Measurements from ENCODE around the gene MTIF3.
A peak's percentile ranks its signal among the peaks of the same experiment; 100 is the strongest.
"Not testable (repeated sequence)": the region's sequence is repeated elsewhere in the genome, so short reads cannot be mapped to it uniquely, and the experiment has no call there.

Gene MTIF3

DNA sequence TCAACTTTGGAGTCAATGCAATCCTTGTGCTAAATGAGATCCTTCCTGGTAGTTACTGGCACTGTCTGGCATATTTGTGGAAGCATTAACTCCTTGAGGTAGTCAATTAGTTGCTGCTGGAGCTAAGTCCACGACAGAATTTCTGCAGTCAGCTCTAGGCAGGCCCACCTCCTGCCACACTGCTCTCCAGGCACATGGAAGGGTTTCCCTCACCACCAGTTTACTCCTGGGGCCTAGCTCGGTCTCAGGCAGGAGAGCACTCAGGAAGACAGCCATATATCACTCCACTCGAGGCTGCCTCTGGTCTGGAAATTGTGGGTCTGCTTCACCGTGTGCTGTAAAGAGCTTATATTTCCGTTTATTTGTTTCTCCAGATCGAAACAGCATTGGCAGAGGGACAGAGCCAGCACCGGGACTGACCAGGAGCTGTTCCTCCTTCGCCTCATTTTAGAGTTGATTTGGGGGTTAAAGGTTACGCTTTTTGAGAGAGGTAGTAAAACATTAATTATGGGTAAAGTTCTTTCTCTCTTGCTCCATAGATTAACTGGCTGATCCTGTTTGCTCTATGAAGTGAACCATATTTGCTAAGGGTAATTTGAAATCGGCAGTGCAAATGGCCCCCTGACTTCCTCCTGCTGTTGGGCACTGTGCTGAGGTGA, 46.5 kb downstream of the MTIF3 start:
- peaks cover 8 to 10% of the 10 kb centered on the region in 2 experiments for H3K4me1 ChIP-seq (ENCODE audit: control insufficient read depth in 1 of 2, insufficient read depth in 1 of 2, low read depth in 1 of 2, low read length in 1 of 2)
- H3K36me3 ChIP-seq = no peaks in the 10 kb centered on the region
- H3K9me3 ChIP-seq = no peaks in the 10 kb centered on the region
- H3K27ac ChIP-seq = no peak overlapping the region
- no peak overlapping the region for H3K4me3 ChIP-seq (ENCODE audit: low read depth in 1 of 2, low read length in 1 of 2)
- no peak for TF ChIP-seq CTCF (IDR thresholded peaks at IDR 0.05)
- H3K27me3 ChIP-seq = no peaks in the 10 kb centered on the region

DNA sequence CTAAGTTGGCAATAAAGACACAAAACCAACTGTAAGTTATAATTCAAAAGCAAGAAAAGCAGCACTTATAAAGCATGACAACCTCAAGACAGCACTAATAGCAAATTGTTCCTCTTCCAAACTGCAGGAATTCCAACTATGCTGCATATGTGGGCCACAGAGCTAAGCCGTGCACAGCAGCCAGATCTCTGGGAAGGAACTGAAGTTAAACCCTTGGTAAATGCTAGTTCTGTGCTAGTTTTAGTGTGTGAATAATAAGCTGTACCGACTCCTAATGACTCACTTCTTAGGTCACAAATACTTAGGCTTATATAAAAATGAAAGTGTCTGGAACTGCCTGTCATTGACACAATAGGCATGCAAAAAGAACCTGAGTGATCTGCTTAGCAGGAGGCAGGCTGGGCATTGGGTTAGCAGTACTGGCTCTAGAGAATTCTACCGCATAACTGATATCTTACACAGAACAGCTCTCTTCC, 47.1 kb downstream of the MTIF3 start:
- Histone ChIP-seq H3K9me3 (no peaks in the 10 kb centered on the region), H3K4me1 (ENCODE audit: control insufficient read depth in 1 of 2, insufficient read depth in 1 of 2, low read depth in 1 of 2, low read length in 1 of 2) (peaks cover 8 to 10% of the 10 kb centered on the region in 2 experiments), H3K4me3 (ENCODE audit: low read depth in 1 of 2, low read length in 1 of 2) (no peak overlapping the region), H3K27me3 (no peaks in the 10 kb centered on the region), H3K27ac (no peak overlapping the region), H3K36me3 (no peaks in the 10 kb centered on the region)
- no peak for TF ChIP-seq CTCF (IDR thresholded peaks at IDR 0.05)

GRCh38 chr13:27401210-27401609, 49.2 kb downstream of the MTIF3 start:
- no peaks in the 10 kb centered on the region for H3K9me3 ChIP-seq
- peak overlapping the region; percentile 37 for H3K27ac ChIP-seq
- peaks cover 8 to 10% of the 10 kb centered on the region in 2 experiments for H3K4me1 ChIP-seq (ENCODE audit: control insufficient read depth in 1 of 2, insufficient read depth in 1 of 2, low read depth in 1 of 2, low read length in 1 of 2)

GRCh38 chr13:27400405-27400804, 50.0 kb downstream of the MTIF3 start:
- H3K27ac ChIP-seq; H3K4me1 ChIP-seq (ENCODE audit: control insufficient read depth in 1 of 2, insufficient read depth in 1 of 2, low read depth in 1 of 2, low read length in 1 of 2); H3K27me3 ChIP-seq; H3K9me3 ChIP-seq; H3K4me3 ChIP-seq (ENCODE audit: low read depth in 1 of 2, low read length in 1 of 2); H3K36me3 ChIP-seq: not testable (repeated sequence)

More at GRCh38 chr13:27401210-27401609, 49.2 kb downstream of the MTIF3 start:
- no peak for TF ChIP-seq CTCF (IDR thresholded peaks at IDR 0.05)
- Histone ChIP-seq H3K4me3 (ENCODE audit: low read depth in 1 of 2, low read length in 1 of 2) (peak overlapping the region in 1 of 2 experiments; percentile 22), H3K27me3 (no peaks in the 10 kb centered on the region), H3K36me3 (no peaks in the 10 kb centered on the region)

GRCh38 chr13:27398360-27398759, 52.0 kb downstream of the MTIF3 start:
- TF ChIP-seq CTCF (IDR thresholded peaks at IDR 0.05) = no peak
- H3K27ac ChIP-seq = no peak overlapping the region
- H3K9me3 ChIP-seq = no peaks in the 10 kb centered on the region
- no peak overlapping the region for H3K4me3 ChIP-seq (ENCODE audit: low read depth in 1 of 2, low read length in 1 of 2)
- H3K4me1 ChIP-seq (ENCODE audit: control insufficient read depth in 1 of 2, insufficient read depth in 1 of 2, low read depth in 1 of 2, low read length in 1 of 2) = peaks cover 8 to 10% of the 10 kb centered on the region in 2 experiments
- H3K36me3 ChIP-seq = no peaks in the 10 kb centered on the region
- no peaks in the 10 kb centered on the region for H3K27me3 ChIP-seq

DNA sequence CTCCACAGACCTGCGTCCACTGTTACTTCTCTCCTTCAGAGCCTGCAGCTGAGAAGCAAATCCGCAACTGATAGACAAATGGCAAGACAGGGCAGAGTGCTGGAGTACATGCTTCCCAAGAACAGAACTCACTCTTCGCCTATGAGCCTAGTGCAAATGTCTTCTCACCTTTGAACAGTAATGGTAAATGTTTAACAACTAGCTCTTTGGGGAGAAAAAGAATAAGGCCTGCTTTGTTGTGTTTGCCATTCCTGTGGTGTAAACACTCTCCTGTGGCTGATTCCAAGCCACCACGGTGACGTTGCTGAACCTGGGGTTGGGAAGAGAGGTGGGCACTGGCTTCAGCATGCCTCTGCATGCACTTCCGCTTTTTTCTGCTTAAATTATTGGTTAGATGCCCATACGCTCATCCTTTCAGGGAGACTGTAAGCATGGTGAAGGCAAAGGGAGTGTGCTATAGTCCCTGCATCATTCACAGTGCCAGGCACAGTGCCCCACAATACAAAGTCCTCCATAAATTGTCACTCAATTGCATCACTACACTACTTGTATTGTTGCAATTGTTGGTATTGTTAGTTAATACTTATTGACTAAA, 54.0 kb downstream of the MTIF3 start:
- Histone ChIP-seq H3K9me3 (no peaks in the 10 kb centered on the region), H3K4me1 (ENCODE audit: control insufficient read depth in 1 of 2, insufficient read depth in 1 of 2, low read depth in 1 of 2, low read length in 1 of 2) (peaks cover 12% of the 10 kb centered on the region in 2 experiments), H3K27me3 (no peaks in the 10 kb centered on the region), H3K27ac (no peak overlapping the region), H3K4me3 (ENCODE audit: low read depth in 1 of 2, low read length in 1 of 2) (no peak overlapping the region), H3K36me3 (no peaks in the 10 kb centered on the region)
- TF ChIP-seq CTCF (IDR thresholded peaks at IDR 0.05) = no peak
